ENCODE results near the gene RANGAP1. TPM values are rescaled to one million over a fixed set of nuclear protein-coding genes. Genes with fewer than 3 reads are reported as not detected.

Gene RANGAP1
- total and polyA plus RNA-seq, 2 of the 8 experiments (the other 6 are each of a cell fraction or from before 2014, with no cell fraction given): 121 to 171 TPM

DNA sequence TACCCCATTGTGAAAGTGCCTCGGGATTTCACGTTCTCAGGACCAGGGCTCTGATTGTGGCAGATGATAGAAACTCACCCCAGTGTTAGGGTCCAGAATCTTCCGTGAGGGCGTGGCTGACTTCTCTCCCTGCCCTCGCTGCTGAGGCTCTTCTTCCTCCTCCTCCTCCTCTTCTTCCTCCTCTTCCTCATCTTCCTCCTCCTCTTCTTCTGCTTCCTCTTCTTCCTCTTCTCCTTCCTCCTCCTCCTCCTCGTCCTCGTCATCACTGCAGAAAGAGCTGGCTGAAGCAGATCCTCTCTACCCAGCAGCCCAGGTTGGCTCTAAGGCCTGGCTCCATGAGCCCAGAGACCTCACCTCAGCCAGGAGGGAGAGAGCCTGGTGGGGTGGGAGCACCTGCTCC lies 31.8 kb downstream of the RANGAP1 start:
- Histone ChIP-seq H3K36me3 (ENCODE audit: control insufficient read depth in 2 of 4, insufficient read depth in 4 of 4, low read length in 3 of 4) (peaks cover 57 to 92% (median 78%) of the 10 kb centered on the region in 4 experiments), H2BK15ac (ENCODE audit: low read length) (no peak overlapping the region), H2AK5ac (ENCODE audit: low read depth, low read length) (no peak overlapping the region), H3K9ac (replicated peaks in 1 of 4; ENCODE audit: extremely low read depth in 1 of 4, low read depth in 3 of 4, low read length in 3 of 4) (no peak overlapping the region), H3K4me3 (ENCODE audit: extremely low read depth in 1 of 4, insufficient read depth in 2 of 4, low read depth in 3 of 4, low read length in 4 of 4) (no peak overlapping the region), H3K9me3 (ENCODE audit: insufficient read depth in 2 of 2, low read depth in 1 of 2, low read length in 1 of 2) (no peaks in the 10 kb centered on the region), H3K79me1 (ENCODE audit: low read depth, low read length) (no peaks in the 10 kb centered on the region), H3K56ac (replicated peaks; ENCODE audit: insufficient read length, low read depth, low read length) (no peak overlapping the region), H2BK20ac (ENCODE audit: low read length) (no peak overlapping the region), H3K4me1 (replicated peaks in 1 of 4; ENCODE audit: control insufficient read depth in 3 of 4, insufficient read depth in 4 of 4, low read length in 3 of 4) (peaks cover 0 to 4% (median under 1%) of the 10 kb centered on the region in 4 experiments; a peak in 2 of 7 replicates), H3K18ac (ENCODE audit: extremely low read depth, low read length) (no peak overlapping the region), H2BK120ac (replicated peaks; ENCODE audit: low read depth, low read length) (no peak overlapping the region), H3K14ac (ENCODE audit: insufficient read length) (no peak overlapping the region), H4K8ac (ENCODE audit: extremely low read depth, insufficient read depth, low read length) (no peak overlapping the region), H4K20me1 (replicated peaks in 1 of 2; ENCODE audit: control insufficient read depth in 1 of 2, insufficient read depth in 2 of 2, low read length in 2 of 2) (peaks cover 5 to 14% of the 10 kb centered on the region in 2 experiments), H3K23ac (ENCODE audit: insufficient read length) (no peak overlapping the region), H2BK5ac (ENCODE audit: low read depth, low read length) (no peak overlapping the region), H3K27ac (ENCODE audit: low read depth, low read length) (no peak overlapping the region), H3K23me2 (ENCODE audit: low read depth, low read length) (no peaks in the 10 kb centered on the region), H3K27me3 (replicated peaks in 1 of 4; ENCODE audit: control insufficient read depth in 3 of 4, extremely low read depth in 1 of 4, insufficient read depth in 3 of 4, low read length in 3 of 4) (no peaks in the 10 kb centered on the region), H4K91ac (replicated peaks; ENCODE audit: insufficient read length, low read length) (no peak overlapping the region), H4K5ac (ENCODE audit: insufficient read length, low read depth, low read length) (no peak overlapping the region), H2BK12ac (ENCODE audit: low read depth, low read length) (no peak overlapping the region), H2AFZ (ENCODE audit: low read length) (no peak overlapping the region), H3K79me2 (ENCODE audit: control insufficient read depth in 1 of 2, insufficient read depth in 2 of 2, low read length in 2 of 2) (no peaks in the 10 kb centered on the region), H3K4ac (replicated peaks; ENCODE audit: insufficient read length, low read depth, low read length) (no peak overlapping the region), H3K4me2 (ENCODE audit: insufficient read depth in 1 of 2, low read depth in 2 of 2, low read length in 2 of 2) (no peak overlapping the region)
- POLR2A ChIA-PET (ENCODE audit: partially characterized antibody): interaction anchor here (0.7 to 1.0 kb wide), 2 partner anchors 9 to 95 kb away, joined by 3 to 8 read pairs; no protein-coding TSS in a partner anchor
- no peak for FAIRE-seq
- DNase-seq (ENCODE audit: low read depth in 1 of 2, low spot score in 2 of 2): no peak
- TF ChIP-seq MAFK (IDR thresholded peaks at IDR 0.05; ENCODE audit: low read depth, low read length): no peak
- TF ChIP-seq HDAC2 (IDR thresholded peaks at IDR 0.05; ENCODE audit: borderline replicate concordance in 1 of 2, low read depth in 2 of 2, low read length in 2 of 2): no peak
- TF ChIP-seq CEBPB (IDR thresholded peaks at IDR 0.05; ENCODE audit: low read depth, low read length): no peak
- no peak for TF ChIP-seq RBBP5 (IDR thresholded peaks at IDR 0.05; ENCODE audit: borderline replicate concordance, low read depth, low read length)
- no peak for TF ChIP-seq JUN (IDR thresholded peaks at IDR 0.05; ENCODE audit: low read depth, low read length)
- TF ChIP-seq NANOG (IDR thresholded peaks at IDR 0.05; ENCODE audit: insufficient read depth, low read depth, low read length, poor library complexity, severe bottlenecking): no peak
- no peak for TF ChIP-seq BCL11A (IDR thresholded peaks at IDR 0.05; ENCODE audit: low read depth in 2 of 2, low read length in 2 of 2)
- TF ChIP-seq BACH1 (IDR thresholded peaks at IDR 0.05; ENCODE audit: low read length): no peak
- TF ChIP-seq CBX8 (IDR thresholded peaks at IDR 0.05; ENCODE audit: borderline replicate concordance, low read depth, low read length): no peak
- no peak for TF ChIP-seq RFX5 (IDR thresholded peaks at IDR 0.05; ENCODE audit: borderline replicate concordance, low read depth, low read length)
- CTCF ChIA-PET (ENCODE audit: partially characterized antibody): no interaction called here
- 95% methylated on average over 7 of the region's 7 CpGs; no CpG with 5 or more reads in 1 of the 2 experiments for WGBS, 2 experiments (ENCODE audit: extremely low coverage in 1 of 2, insufficient coverage in 1 of 2, insufficient read length in 1 of 2, insufficient replicate concordance in 2 of 2, low coverage in 1 of 2, low lambda C conversion rate in 2 of 2, missing lambda C conversion rate in 1 of 2)
